Measurements from ENCODE around the gene PRC1. TPM values are rescaled to one million over a fixed set of nuclear protein-coding genes. Genes with fewer than 3 reads are reported as not detected.

The PRC1 gene
- total RNA-seq, 2 donors from 2014 or later = 67.3 to 127 TPM

DNA sequence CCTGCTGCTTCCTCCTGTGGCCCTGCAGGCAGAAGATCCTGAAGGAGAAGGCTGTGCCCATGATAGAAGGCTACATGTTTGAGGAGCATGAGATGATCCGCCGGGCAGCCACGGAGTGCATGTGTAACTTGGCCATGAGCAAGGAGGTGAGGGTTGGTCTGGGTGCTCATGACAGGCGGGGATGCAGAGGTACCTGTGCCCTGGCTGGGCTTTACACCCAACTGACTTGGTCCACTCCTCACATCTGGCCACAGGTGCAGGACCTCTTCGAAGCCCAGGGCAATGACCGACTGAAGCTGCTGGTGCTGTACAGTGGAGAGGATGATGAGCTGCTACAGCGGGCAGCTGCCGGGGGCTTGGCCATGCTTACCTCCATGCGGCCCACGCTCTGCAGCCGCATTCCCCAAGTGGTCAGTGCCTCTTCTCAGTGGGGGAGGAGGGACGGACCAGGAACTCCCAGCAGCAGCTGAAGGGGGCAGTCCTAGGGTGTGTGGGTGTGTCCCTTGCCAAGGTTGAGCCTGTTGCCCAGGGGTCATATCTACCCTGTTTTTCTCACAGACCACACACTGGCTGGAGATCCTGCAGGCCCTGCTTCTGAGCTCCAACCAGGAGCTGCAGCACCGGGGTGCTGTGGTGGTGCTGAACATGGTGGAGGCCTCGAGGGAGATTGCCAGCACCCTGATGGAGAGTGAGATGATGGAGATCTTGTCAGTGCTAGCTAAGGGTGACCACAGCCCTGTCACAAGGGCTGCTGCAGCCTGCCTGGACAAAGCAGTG is 41.2 kb downstream of the PRC1 start:
- 92 to 100% methylated on average over 2 to 14 of the region's 14 CpGs for WGBS, 2 experiments (ENCODE audit: insufficient coverage in 1 of 2, insufficient read length in 1 of 2)
- DNase-seq = no peak
- H3K9ac ChIP-seq (ENCODE audit: extremely low read depth, low read length, poor library complexity, severe bottlenecking) = no peak overlapping the region
- no peaks in the 10 kb centered on the region for H3K27me3 ChIP-seq (ENCODE audit: control insufficient read depth, insufficient read depth, low read length, poor library complexity, severe bottlenecking)
- TF ChIP-seq, protein P1, sequence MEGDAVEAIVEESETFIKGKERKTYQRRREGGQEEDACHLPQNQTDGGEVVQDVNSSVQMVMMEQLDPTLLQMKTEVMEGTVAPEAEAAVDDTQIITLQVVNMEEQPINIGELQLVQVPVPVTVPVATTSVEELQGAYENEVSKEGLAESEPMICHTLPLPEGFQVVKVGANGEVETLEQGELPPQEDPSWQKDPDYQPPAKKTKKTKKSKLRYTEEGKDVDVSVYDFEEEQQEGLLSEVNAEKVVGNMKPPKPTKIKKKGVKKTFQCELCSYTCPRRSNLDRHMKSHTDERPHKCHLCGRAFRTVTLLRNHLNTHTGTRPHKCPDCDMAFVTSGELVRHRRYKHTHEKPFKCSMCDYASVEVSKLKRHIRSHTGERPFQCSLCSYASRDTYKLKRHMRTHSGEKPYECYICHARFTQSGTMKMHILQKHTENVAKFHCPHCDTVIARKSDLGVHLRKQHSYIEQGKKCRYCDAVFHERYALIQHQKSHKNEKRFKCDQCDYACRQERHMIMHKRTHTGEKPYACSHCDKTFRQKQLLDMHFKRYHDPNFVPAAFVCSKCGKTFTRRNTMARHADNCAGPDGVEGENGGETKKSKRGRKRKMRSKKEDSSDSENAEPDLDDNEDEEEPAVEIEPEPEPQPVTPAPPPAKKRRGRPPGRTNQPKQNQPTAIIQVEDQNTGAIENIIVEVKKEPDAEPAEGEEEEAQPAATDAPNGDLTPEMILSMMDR (conservative IDR thresholded peaks at IDR 0.05) = no peak
- no peak overlapping the region for H3K27ac Mint-ChIP-seq
- no peak overlapping the region for H3K4me3 Mint-ChIP-seq
- H3K9me3 Mint-ChIP-seq = no peaks in the 10 kb centered on the region
- H3K36me3 ChIP-seq (ENCODE audit: control insufficient read depth, insufficient read depth, low read length) = peaks cover 40% of the 10 kb centered on the region
- no peak overlapping the region for H3K4me3 ChIP-seq (ENCODE audit: low read length)
- no peaks in the 10 kb centered on the region for H3K27me3 Mint-ChIP-seq (ENCODE audit: insufficient read depth)
- H3K9me3 ChIP-seq (ENCODE audit: control insufficient read depth, low read length) = no peaks in the 10 kb centered on the region
- peaks cover 46% of the 10 kb centered on the region for H3K36me3 Mint-ChIP-seq (ENCODE audit: low read depth)
- peaks cover 10% of the 10 kb centered on the region for H3K4me1 Mint-ChIP-seq
- no peak overlapping the region for H3K27ac ChIP-seq (ENCODE audit: low read depth, low read length)
- H3K4me1 ChIP-seq (ENCODE audit: control insufficient read depth, insufficient read depth, low read length) = no peaks in the 10 kb centered on the region

DNA sequence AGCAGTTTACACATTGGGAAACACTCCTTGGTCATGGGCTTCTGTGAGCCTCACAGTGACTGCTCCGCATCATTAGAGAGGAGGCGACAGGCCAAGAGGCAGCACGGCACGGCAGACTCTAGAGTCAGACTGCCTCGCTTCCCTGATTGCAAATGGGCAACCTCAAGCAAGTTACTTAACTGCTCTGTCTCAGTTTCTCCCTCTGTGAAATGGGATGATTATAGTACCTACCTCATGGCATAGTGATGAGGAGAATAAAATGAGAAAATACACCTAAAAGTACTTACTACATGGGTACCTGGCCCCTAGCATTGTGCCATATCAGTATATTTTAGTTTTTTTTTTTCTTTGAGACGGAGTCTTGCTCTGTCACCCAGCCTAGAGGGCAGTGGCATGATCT is 43.7 kb downstream of the PRC1 start:
- DNase-seq = no peak
- Mint-ChIP-seq H3K4me3 (no peak overlapping the region), H3K9me3 (no peaks in the 10 kb centered on the region), H3K27ac (no peak overlapping the region), H3K27me3 (ENCODE audit: insufficient read depth) (no peaks in the 10 kb centered on the region), H3K4me1 (no peaks in the 10 kb centered on the region), H3K36me3 (ENCODE audit: low read depth) (peaks cover 61% of the 10 kb centered on the region)
- no peaks in the 10 kb centered on the region for H3K27me3 ChIP-seq (ENCODE audit: control insufficient read depth, insufficient read depth, low read length, poor library complexity, severe bottlenecking)
- H3K9ac ChIP-seq (ENCODE audit: extremely low read depth, low read length, poor library complexity, severe bottlenecking) = no peak overlapping the region
- peaks cover 59% of the 10 kb centered on the region for H3K36me3 ChIP-seq (ENCODE audit: control insufficient read depth, insufficient read depth, low read length)
- 94% methylated on average over 6 of the region's 6 CpGs for WGBS, 2 experiments (ENCODE audit: insufficient coverage in 1 of 2, insufficient read length in 1 of 2)
- no peak overlapping the region for H3K27ac ChIP-seq (ENCODE audit: low read depth, low read length)
- H3K9me3 ChIP-seq (ENCODE audit: control insufficient read depth, low read length) = no peaks in the 10 kb centered on the region
- H3K4me1 ChIP-seq (ENCODE audit: control insufficient read depth, insufficient read depth, low read length) = no peaks in the 10 kb centered on the region
- TF ChIP-seq, protein P1 (conservative IDR thresholded peaks at IDR 0.05) = no peak
- no peak overlapping the region for H3K4me3 ChIP-seq (ENCODE audit: low read length)

DNA sequence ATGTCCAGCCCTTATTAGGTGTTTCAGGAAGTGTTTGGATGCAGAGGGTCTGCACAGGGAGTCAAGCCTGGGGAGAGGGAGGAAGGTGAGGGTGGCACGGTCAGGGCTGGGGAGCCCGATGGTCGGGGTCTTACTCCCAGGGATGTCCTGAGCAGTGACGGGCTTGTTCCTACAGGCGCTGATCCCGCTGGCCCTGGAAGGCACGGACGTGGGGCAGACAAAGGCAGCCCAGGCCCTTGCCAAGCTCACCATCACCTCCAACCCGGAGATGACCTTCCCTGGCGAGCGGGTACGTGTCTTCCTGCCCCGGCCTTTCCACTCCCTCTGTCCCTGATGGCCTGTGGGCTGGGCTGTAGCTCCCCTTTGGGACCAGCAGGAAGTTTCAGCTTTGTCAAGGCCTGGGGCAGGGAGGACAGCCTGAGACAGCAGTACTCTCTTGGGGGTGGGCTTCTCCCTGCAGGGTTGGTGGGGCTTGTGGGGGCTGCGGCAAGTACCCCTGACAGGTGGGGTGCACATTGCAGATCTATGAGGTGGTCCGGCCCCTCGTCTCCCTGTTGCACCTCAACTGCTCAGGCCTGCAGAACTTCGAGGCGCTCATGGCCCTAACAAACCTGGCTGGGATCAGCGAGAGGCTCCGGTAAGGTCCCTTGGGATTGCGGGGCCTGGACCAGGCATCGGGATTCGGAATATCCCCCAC is 44.2 kb downstream of the PRC1 start:
- H3K27ac Mint-ChIP-seq = no peak overlapping the region
- Histone ChIP-seq H3K36me3 (ENCODE audit: control insufficient read depth, insufficient read depth, low read length) (peaks cover 60% of the 10 kb centered on the region), H3K4me1 (ENCODE audit: control insufficient read depth, insufficient read depth, low read length) (no peaks in the 10 kb centered on the region), H3K27me3 (ENCODE audit: control insufficient read depth, insufficient read depth, low read length, poor library complexity, severe bottlenecking) (no peaks in the 10 kb centered on the region), H3K9ac (ENCODE audit: extremely low read depth, low read length, poor library complexity, severe bottlenecking) (no peak overlapping the region), H3K4me3 (ENCODE audit: low read length) (no peak overlapping the region), H3K27ac (ENCODE audit: low read depth, low read length) (no peak overlapping the region), H3K9me3 (ENCODE audit: control insufficient read depth, low read length) (no peaks in the 10 kb centered on the region)
- 94 to 96% methylated on average over 21 to 23 of the region's 23 CpGs for WGBS, 2 experiments (ENCODE audit: insufficient coverage in 1 of 2, insufficient read length in 1 of 2)
- H3K4me1 Mint-ChIP-seq = no peaks in the 10 kb centered on the region
- no peak overlapping the region for H3K4me3 Mint-ChIP-seq
- no peak for DNase-seq
- peaks cover 62% of the 10 kb centered on the region for H3K36me3 Mint-ChIP-seq (ENCODE audit: low read depth)
- H3K27me3 Mint-ChIP-seq (ENCODE audit: insufficient read depth) = no peaks in the 10 kb centered on the region
- no peaks in the 10 kb centered on the region for H3K9me3 Mint-ChIP-seq
- TF ChIP-seq, protein P1 (conservative IDR thresholded peaks at IDR 0.05) = no peak
